Measurements from ENCODE around the gene BIRC6.
"Not testable (repeated sequence)": the region's sequence is repeated elsewhere in the genome, so short reads cannot be mapped to it uniquely, and the experiment has no call there.

Gene BIRC6

DNA sequence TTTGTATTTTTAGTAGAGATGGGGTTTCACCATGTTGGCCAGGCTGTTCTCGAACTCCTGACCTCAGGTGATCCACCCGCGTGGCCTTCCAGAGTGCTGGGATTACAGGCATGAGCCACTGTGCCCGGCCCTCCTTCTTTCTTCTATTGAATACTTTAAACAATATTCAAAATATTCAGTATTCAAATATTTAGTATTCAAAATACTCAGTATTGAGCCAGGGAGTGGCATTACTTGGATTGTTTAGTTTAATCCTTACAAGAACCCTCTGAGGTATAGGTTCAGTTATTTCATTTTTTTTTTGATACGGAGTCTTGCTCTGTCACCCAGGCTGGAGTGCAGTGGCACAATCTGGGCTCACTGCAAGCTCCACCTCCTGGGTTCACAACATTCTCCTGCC is 281.7 kb downstream of the BIRC6 start:
- DNase-seq; H3K79me2 ChIP-seq (ENCODE audit: control insufficient read depth, insufficient read depth, low read length); H3K4me3 ChIP-seq (ENCODE audit: low read length); H3K18ac ChIP-seq (ENCODE audit: low read length); H3K56ac ChIP-seq (ENCODE audit: low read length); H3K23ac ChIP-seq (ENCODE audit: low read length); H3K36me3 ChIP-seq (ENCODE audit: control insufficient read depth, insufficient read depth, low read length); H3K27me3 ChIP-seq (ENCODE audit: insufficient read depth, low read length, poor library complexity); H2BK120ac ChIP-seq (ENCODE audit: low read depth, low read length); H2BK15ac ChIP-seq (replicated peaks; ENCODE audit: low read depth); H4K5ac ChIP-seq (ENCODE audit: low read length); H3K79me1 ChIP-seq (ENCODE audit: low read length); H3K4me1 ChIP-seq (ENCODE audit: control insufficient read depth, low read depth, low read length); H4K8ac ChIP-seq (ENCODE audit: low read depth, low read length); H3K27ac ChIP-seq (ENCODE audit: low read depth, low read length); H3K4ac ChIP-seq (ENCODE audit: low read depth, low read length); H2AK5ac ChIP-seq (ENCODE audit: low read length); H3K4me2 ChIP-seq (ENCODE audit: low read length); H3K9ac ChIP-seq (ENCODE audit: low read length); H2BK5ac ChIP-seq (ENCODE audit: low read length): not testable (repeated sequence)
- WGBS (ENCODE audit: extremely low coverage, insufficient coverage, low lambda C conversion rate) = no CpG with 5 or more reads among the region's 5 CpGs

DNA sequence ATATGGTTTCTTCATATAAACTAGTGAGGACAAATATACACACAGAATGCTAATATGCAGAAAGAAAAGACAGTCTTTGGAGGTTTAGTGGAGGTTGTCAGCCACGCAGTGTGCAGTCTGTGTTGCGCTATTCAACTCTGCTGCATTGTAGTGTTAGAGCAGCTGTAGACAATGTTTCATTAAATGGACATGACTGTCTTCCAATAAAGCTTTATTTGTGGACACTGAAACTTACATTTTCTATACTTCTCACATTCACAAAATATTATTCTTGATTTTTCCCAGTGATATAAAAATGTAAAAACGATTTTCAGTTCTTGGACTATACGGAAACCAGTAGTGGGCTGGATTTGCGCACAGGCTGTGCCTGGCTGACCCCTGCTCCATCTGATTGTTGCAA is 284.4 kb downstream of the BIRC6 start:
- no peak overlapping the region for H2BK15ac ChIP-seq (replicated peaks; ENCODE audit: low read depth)
- no peak overlapping the region for H4K5ac ChIP-seq (ENCODE audit: low read length)
- DNase-seq = no peak
- H3K18ac ChIP-seq (ENCODE audit: low read length) = no peak overlapping the region
- H3K27ac ChIP-seq (ENCODE audit: low read depth, low read length) = no peak overlapping the region
- H2BK5ac ChIP-seq (ENCODE audit: low read length) = no peak overlapping the region
- WGBS (ENCODE audit: extremely low coverage, insufficient coverage, low lambda C conversion rate) = no CpG with 5 or more reads among the region's 5 CpGs
- H3K23ac ChIP-seq (ENCODE audit: low read length) = no peak overlapping the region
- no peaks in the 10 kb centered on the region for H3K4me1 ChIP-seq (ENCODE audit: control insufficient read depth, low read depth, low read length)
- no peaks in the 10 kb centered on the region for H3K27me3 ChIP-seq (ENCODE audit: insufficient read depth, low read length, poor library complexity)
- H3K56ac ChIP-seq (ENCODE audit: low read length) = no peak overlapping the region
- no peak overlapping the region for H2AK5ac ChIP-seq (ENCODE audit: low read length)
- no peak overlapping the region for H2BK120ac ChIP-seq (ENCODE audit: low read depth, low read length)
- H3K4me2 ChIP-seq (ENCODE audit: low read length) = no peak overlapping the region
- no peaks in the 10 kb centered on the region for H3K79me2 ChIP-seq (ENCODE audit: control insufficient read depth, insufficient read depth, low read length)
- H3K4me3 ChIP-seq (ENCODE audit: low read length) = no peak overlapping the region
- no peak overlapping the region for H4K8ac ChIP-seq (ENCODE audit: low read depth, low read length)
- H3K4ac ChIP-seq (ENCODE audit: low read depth, low read length) = no peak overlapping the region
- H3K79me1 ChIP-seq (ENCODE audit: low read length) = no peaks in the 10 kb centered on the region
- H3K36me3 ChIP-seq (ENCODE audit: control insufficient read depth, insufficient read depth, low read length) = peaks cover 5% of the 10 kb centered on the region
- no peak overlapping the region for H3K9ac ChIP-seq (ENCODE audit: low read length)

DNA sequence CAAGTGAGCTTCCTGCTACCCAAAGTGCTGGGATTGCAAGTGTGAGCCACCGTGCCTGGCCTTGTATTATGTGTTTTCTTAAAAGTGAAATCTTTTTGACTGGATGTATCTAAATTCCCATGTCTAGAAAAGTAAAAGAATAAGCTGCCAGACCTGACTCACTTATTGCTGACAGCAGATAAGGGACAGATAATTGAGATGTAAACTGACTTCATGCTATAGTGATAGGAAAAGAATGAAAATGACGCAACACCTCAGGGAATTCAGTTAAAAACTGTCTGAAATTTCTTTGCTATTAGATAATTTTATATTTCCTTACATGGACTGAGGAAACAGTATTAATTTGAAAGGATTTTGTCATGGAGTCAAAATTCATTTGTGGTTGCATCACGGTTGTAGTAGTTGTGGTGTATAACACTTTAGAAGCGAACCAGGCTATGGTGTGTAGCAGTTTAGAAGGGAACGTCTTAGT is 290.4 kb downstream of the BIRC6 start:
- Histone ChIP-seq H3K79me2 (ENCODE audit: control insufficient read depth, insufficient read depth, low read length) (no peaks in the 10 kb centered on the region), H3K23ac (ENCODE audit: low read length) (no peak overlapping the region), H3K4ac (ENCODE audit: low read depth, low read length) (no peak overlapping the region), H3K36me3 (ENCODE audit: control insufficient read depth, insufficient read depth, low read length) (no peaks in the 10 kb centered on the region), H4K5ac (ENCODE audit: low read length) (no peak overlapping the region), H3K18ac (ENCODE audit: low read length) (no peak overlapping the region), H2BK15ac (replicated peaks; ENCODE audit: low read depth) (no peak overlapping the region), H3K27me3 (ENCODE audit: insufficient read depth, low read length, poor library complexity) (no peaks in the 10 kb centered on the region), H3K79me1 (ENCODE audit: low read length) (no peaks in the 10 kb centered on the region), H3K4me3 (ENCODE audit: low read length) (no peak overlapping the region), H3K27ac (ENCODE audit: low read depth, low read length) (no peak overlapping the region), H3K56ac (ENCODE audit: low read length) (no peak overlapping the region), H2BK120ac (ENCODE audit: low read depth, low read length) (no peak overlapping the region), H3K4me2 (ENCODE audit: low read length) (no peak overlapping the region), H4K8ac (ENCODE audit: low read depth, low read length) (no peak overlapping the region), H3K4me1 (ENCODE audit: control insufficient read depth, low read depth, low read length) (no peaks in the 10 kb centered on the region), H2AK5ac (ENCODE audit: low read length) (no peak overlapping the region), H2BK5ac (ENCODE audit: low read length) (no peak overlapping the region), H3K9ac (ENCODE audit: low read length) (no peak overlapping the region)
- no peak for DNase-seq
- no CpG with 5 or more reads among the region's 5 CpGs for WGBS (ENCODE audit: extremely low coverage, insufficient coverage, low lambda C conversion rate)

DNA sequence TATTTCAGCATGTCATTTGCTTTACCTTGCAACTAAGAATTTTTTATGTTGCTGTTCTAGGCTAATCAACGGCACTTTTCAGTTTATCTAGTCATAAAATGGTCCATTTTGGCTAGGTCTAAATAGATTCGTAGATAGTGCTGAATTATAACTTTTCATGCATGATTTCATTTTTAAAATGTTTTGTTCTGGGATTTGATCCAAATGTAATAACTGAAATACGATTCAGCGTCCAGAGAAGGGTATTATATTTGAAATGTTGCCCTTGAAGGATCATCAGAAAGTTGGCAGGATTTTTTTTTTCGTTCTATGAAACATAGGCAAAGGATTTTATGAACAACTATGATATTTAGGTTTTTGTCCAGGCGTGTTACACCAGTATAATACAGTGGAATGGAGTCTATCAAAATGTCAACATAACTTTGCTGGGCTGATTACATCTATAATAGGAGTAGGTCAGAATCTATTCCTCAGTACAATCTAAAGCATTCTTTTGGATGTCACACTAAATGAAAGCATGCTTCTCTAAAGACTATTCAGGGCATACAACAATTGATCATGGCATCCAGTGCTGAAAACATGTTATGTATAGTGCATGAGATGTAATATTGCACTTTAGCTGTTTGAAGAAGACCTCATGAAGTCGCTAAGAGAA is 295.9 kb downstream of the BIRC6 start:
- Histone ChIP-seq H3K9ac (ENCODE audit: low read length) (no peak overlapping the region), H3K4ac (ENCODE audit: low read depth, low read length) (no peak overlapping the region), H2BK5ac (ENCODE audit: low read length) (no peak overlapping the region), H3K27ac (ENCODE audit: low read depth, low read length) (no peak overlapping the region), H3K56ac (ENCODE audit: low read length) (no peak overlapping the region), H4K8ac (ENCODE audit: low read depth, low read length) (no peak overlapping the region), H2BK120ac (ENCODE audit: low read depth, low read length) (no peak overlapping the region), H3K36me3 (ENCODE audit: control insufficient read depth, insufficient read depth, low read length) (no peaks in the 10 kb centered on the region), H3K79me1 (ENCODE audit: low read length) (no peaks in the 10 kb centered on the region), H2AK5ac (ENCODE audit: low read length) (no peak overlapping the region), H4K5ac (ENCODE audit: low read length) (no peak overlapping the region), H3K4me2 (ENCODE audit: low read length) (no peak overlapping the region), H3K4me3 (ENCODE audit: low read length) (no peak overlapping the region), H3K27me3 (ENCODE audit: insufficient read depth, low read length, poor library complexity) (no peaks in the 10 kb centered on the region), H3K23ac (ENCODE audit: low read length) (no peak overlapping the region), H3K4me1 (ENCODE audit: control insufficient read depth, low read depth, low read length) (no peaks in the 10 kb centered on the region), H2BK15ac (replicated peaks; ENCODE audit: low read depth) (no peak overlapping the region), H3K79me2 (ENCODE audit: control insufficient read depth, insufficient read depth, low read length) (no peaks in the 10 kb centered on the region), H3K18ac (ENCODE audit: low read length) (no peak overlapping the region)
- no CpG with 5 or more reads among the region's 7 CpGs for WGBS (ENCODE audit: extremely low coverage, insufficient coverage, low lambda C conversion rate)
- no peak for DNase-seq

DNA sequence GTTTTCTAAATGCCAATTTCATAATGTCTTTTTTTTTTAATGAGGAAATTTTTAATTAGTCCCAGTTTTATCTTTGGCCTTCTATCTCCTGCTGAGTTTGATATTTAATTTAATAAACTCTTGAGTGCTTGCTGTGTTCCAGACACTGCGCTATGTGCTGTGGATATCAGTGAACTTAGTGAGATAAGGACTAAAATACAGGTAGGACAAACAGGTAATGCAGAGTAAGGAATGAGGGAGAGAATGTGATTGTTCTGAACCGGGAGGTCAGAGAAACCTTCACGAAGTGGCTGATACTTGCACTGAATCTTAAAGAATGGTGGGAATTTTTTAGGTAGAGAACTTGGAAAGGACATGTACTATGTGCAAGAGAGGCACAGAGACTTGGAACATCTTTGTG is 299.2 kb downstream of the BIRC6 start:
- H3K9ac ChIP-seq (ENCODE audit: low read length) = no peak overlapping the region
- no CpG with 5 or more reads among the region's 3 CpGs for WGBS (ENCODE audit: extremely low coverage, insufficient coverage, low lambda C conversion rate)

DNA sequence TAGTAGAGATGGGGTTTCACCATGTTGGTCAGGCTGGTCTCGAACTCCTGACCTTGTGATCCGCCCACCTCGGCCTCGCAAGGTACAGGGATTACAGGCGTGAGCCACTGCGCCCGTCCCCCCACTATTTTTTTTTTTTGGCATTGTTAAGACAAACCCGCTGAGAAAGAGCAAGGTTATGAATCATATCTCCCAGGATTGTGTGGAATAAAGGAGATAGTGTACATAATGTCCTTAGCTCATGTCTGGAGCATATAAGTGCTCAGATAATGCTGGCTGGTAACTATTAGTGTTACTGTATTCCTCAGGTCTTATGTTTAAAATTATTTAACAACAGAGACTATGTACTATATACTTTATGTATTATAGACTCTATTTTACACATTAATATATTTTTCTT is 307.0 kb downstream of the BIRC6 start:
- no peak overlapping the region for H2BK120ac ChIP-seq (ENCODE audit: low read depth, low read length)
- no CpG with 5 or more reads among the region's 8 CpGs for WGBS (ENCODE audit: extremely low coverage, insufficient coverage, low lambda C conversion rate)
- H3K4me1 ChIP-seq (ENCODE audit: control insufficient read depth, low read depth, low read length) = no peaks in the 10 kb centered on the region
- no peak overlapping the region for H3K18ac ChIP-seq (ENCODE audit: low read length)
- no peak overlapping the region for H3K23ac ChIP-seq (ENCODE audit: low read length)
- H4K8ac ChIP-seq (ENCODE audit: low read depth, low read length) = no peak overlapping the region
- H3K56ac ChIP-seq (ENCODE audit: low read length) = no peak overlapping the region
- H3K36me3 ChIP-seq (ENCODE audit: control insufficient read depth, insufficient read depth, low read length) = no peaks in the 10 kb centered on the region
- H3K4me2 ChIP-seq (ENCODE audit: low read length) = no peak overlapping the region
- H3K9ac ChIP-seq (ENCODE audit: low read length) = no peak overlapping the region
- no peaks in the 10 kb centered on the region for H3K79me2 ChIP-seq (ENCODE audit: control insufficient read depth, insufficient read depth, low read length)
- no peak overlapping the region for H3K4ac ChIP-seq (ENCODE audit: low read depth, low read length)
- no peak overlapping the region for H2AK5ac ChIP-seq (ENCODE audit: low read length)
- no peaks in the 10 kb centered on the region for H3K79me1 ChIP-seq (ENCODE audit: low read length)
- no peak for DNase-seq
- H3K4me3 ChIP-seq (ENCODE audit: low read length) = no peak overlapping the region
- H2BK5ac ChIP-seq (ENCODE audit: low read length) = no peak overlapping the region
- H4K5ac ChIP-seq (ENCODE audit: low read length) = no peak overlapping the region
- no peak overlapping the region for H3K27ac ChIP-seq (ENCODE audit: low read depth, low read length)
- H3K27me3 ChIP-seq (ENCODE audit: insufficient read depth, low read length, poor library complexity) = no peaks in the 10 kb centered on the region
- no peak overlapping the region for H2BK15ac ChIP-seq (replicated peaks; ENCODE audit: low read depth)

More for the DNA sequence above, 299.2 kb downstream of the BIRC6 start:
- H3K4me1 ChIP-seq (ENCODE audit: control insufficient read depth, low read depth, low read length) = no peaks in the 10 kb centered on the region
- no peak overlapping the region for H3K56ac ChIP-seq (ENCODE audit: low read length)
- DNase-seq = no peak
- no peak overlapping the region for H3K18ac ChIP-seq (ENCODE audit: low read length)
- no peak overlapping the region for H3K4me3 ChIP-seq (ENCODE audit: low read length)
- H3K36me3 ChIP-seq (ENCODE audit: control insufficient read depth, insufficient read depth, low read length) = no peaks in the 10 kb centered on the region
- H2BK5ac ChIP-seq (ENCODE audit: low read length) = no peak overlapping the region
- H3K27me3 ChIP-seq (ENCODE audit: insufficient read depth, low read length, poor library complexity) = no peaks in the 10 kb centered on the region
- H2AK5ac ChIP-seq (ENCODE audit: low read length) = no peak overlapping the region
- no peaks in the 10 kb centered on the region for H3K79me1 ChIP-seq (ENCODE audit: low read length)
- no peak overlapping the region for H3K4me2 ChIP-seq (ENCODE audit: low read length)
- no peak overlapping the region for H2BK15ac ChIP-seq (replicated peaks; ENCODE audit: low read depth)
- H4K8ac ChIP-seq (ENCODE audit: low read depth, low read length) = no peak overlapping the region
- no peak overlapping the region for H3K27ac ChIP-seq (ENCODE audit: low read depth, low read length)
- no peak overlapping the region for H3K23ac ChIP-seq (ENCODE audit: low read length)
- H3K4ac ChIP-seq (ENCODE audit: low read depth, low read length) = no peak overlapping the region
- no peak overlapping the region for H2BK120ac ChIP-seq (ENCODE audit: low read depth, low read length)
- no peaks in the 10 kb centered on the region for H3K79me2 ChIP-seq (ENCODE audit: control insufficient read depth, insufficient read depth, low read length)
- H4K5ac ChIP-seq (ENCODE audit: low read length) = no peak overlapping the region
